ENCODE results near the gene AQP12A. TPM values are rescaled to one million over a fixed set of nuclear protein-coding genes. Genes with fewer than 3 reads are reported as not detected.

The AQP12A gene
- total RNA-seq, 1 experiment from 2014 or later, result not detected

GRCh38 chr2:240722376-240722775 is 30.7 kb downstream of the AQP12A start:
- no peak overlapping the region for H3K4me3 ChIP-seq (replicated peaks in 1 of 2; ENCODE audit: low read depth in 1 of 2, low read length in 2 of 2)
- no peak for ATAC-seq
- no peak overlapping the region for H3K4me2 ChIP-seq (ENCODE audit: low read length)
- intact Hi-C loops (cut with micrococcal nuclease), result no loop called here
- ChIA-PET RAD21 (ENCODE audit: low non-redundant PET in 1 of 2, low total read pairs in 2 of 2, uncharacterized antibody in 2 of 2, unreplicated experiment in 2 of 2) (no interaction called here), CTCF (no interaction called here), POLR2A (no interaction called here)
- H4K20me1 ChIP-seq (ENCODE audit: insufficient read depth), result no peaks in the 10 kb centered on the region
- no peak overlapping the region for H2AFZ ChIP-seq (ENCODE audit: low read depth, low read length, poor library complexity, severe bottlenecking)
- no peaks in the 10 kb centered on the region for H3K9me3 ChIP-seq (ENCODE audit: control insufficient read depth in 1 of 2, insufficient read depth in 1 of 2, low read depth in 1 of 2, low read length in 2 of 2)
- no peak overlapping the region for H3K27ac ChIP-seq (ENCODE audit: low read depth, low read length)
- no peaks in the 10 kb centered on the region for H3K36me3 ChIP-seq (ENCODE audit: control insufficient read depth in 1 of 2, insufficient read depth in 2 of 2, low read length in 2 of 2)
- no peaks in the 10 kb centered on the region for H3K9me2 ChIP-seq (ENCODE audit: insufficient read depth)
- H3K9ac ChIP-seq (ENCODE audit: low read length), result no peak overlapping the region
- TF ChIP-seq POLR2AphosphoS5 (IDR thresholded peaks at IDR 0.05; ENCODE audit: low read depth, low read length) (no peak), ELF1 (IDR thresholded peaks at IDR 0.05; ENCODE audit: borderline replicate concordance, low read depth) (no peak), EGR1 (IDR thresholded peaks at IDR 0.05; ENCODE audit: low read depth) (no peak), RAD21 (IDR thresholded peaks at IDR 0.05; ENCODE audit: low read depth) (no peak), SIN3A (IDR thresholded peaks at IDR 0.05; ENCODE audit: low read depth) (no peak), ZFX (IDR thresholded peaks at IDR 0.05) (no peak), TCF7L2 (IDR thresholded peaks at IDR 0.05; ENCODE audit: borderline replicate concordance, extremely low read depth, insufficient read depth, insufficient read length) (no peak), SRF (IDR thresholded peaks at IDR 0.05; ENCODE audit: low read depth) (no peak), REST (IDR thresholded peaks at IDR 0.05; ENCODE audit: low read depth) (no peak), ZNF274 (IDR thresholded peaks at IDR 0.05; ENCODE audit: low read depth, low read length) (no peak), CEBPB (IDR thresholded peaks at IDR 0.05; ENCODE audit: low read depth) (no peak), SP1 (IDR thresholded peaks at IDR 0.05; ENCODE audit: low read depth) (no peak), EZH2phosphoT487 (IDR thresholded peaks at IDR 0.05; ENCODE audit: borderline replicate concordance) (no peak)
- TF ChIP-seq, protein P1, sequence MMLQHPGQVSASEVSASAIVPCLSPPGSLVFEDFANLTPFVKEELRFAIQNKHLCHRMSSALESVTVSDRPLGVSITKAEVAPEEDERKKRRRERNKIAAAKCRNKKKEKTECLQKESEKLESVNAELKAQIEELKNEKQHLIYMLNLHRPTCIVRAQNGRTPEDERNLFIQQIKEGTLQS (IDR thresholded peaks at IDR 0.05), result no peak
- no peaks in the 10 kb centered on the region for H3K4me1 ChIP-seq (ENCODE audit: control insufficient read depth in 1 of 2, insufficient read depth in 2 of 2, low read length in 2 of 2)
- no peaks in the 10 kb centered on the region for H3K27me3 ChIP-seq (ENCODE audit: insufficient read depth, low read length)
- DNase-seq (ENCODE audit: low read depth, low spot score), result no peak
- no TSS peak for BruUV-seq (replicated peaks)
- no peaks in the 10 kb centered on the region for H3K79me2 ChIP-seq (ENCODE audit: insufficient read depth, low read length)

Measured in HCT116 (cell line).